Coronary artery (tissue), 2 donors: Measurements from ENCODE around the gene LCA5.

Experiments used
- DNase-seq: peaks from one replicate; pipeline ENCODE4 v3.0.0-alpha.2; 2017; ENCODE audit warnings: low spot score
- H3K27ac ChIP-seq, 2 donors: fragments of 200-600 bp; sonication (generic); one replicate each; pipeline ENCODE4 v1.5.1; 2016 to 2019
- H3K4me3 ChIP-seq: fragments of 200-600 bp; sonication (generic); 2 replicates; pipeline ENCODE4 v1.5.1; 2016; ENCODE audit warnings: mild to moderate bottlenecking, moderate library complexity
- TF ChIP-seq, protein P1 (sequence below): fragments of 200-600 bp; sonication (generic); IDR thresholded peaks from one replicate; pipeline ENCODE4 v1.5.1; 2019; ENCODE audit warnings: antibody characterized with exemption

The LCA5 gene

DNA sequence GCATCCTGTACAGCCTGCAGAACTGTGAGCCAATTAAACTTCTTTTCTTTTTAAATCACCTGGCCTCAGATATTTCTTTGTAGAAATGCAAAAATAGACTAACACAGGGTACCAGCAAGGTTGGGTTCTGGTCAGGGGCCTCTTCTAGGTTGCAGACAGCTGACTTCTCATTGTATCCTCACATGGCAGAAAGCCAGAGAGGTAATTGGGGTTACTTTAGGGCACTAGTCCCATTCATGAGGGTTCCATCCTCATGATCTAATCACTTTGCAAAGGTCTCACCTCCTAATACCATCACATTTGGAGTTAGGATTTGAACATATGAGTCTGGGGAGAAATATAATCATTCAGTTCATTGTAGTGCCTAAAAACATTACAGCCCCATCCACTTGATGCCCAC lies 101.5 kb downstream of the LCA5 start:
- TF ChIP-seq, protein P1, sequence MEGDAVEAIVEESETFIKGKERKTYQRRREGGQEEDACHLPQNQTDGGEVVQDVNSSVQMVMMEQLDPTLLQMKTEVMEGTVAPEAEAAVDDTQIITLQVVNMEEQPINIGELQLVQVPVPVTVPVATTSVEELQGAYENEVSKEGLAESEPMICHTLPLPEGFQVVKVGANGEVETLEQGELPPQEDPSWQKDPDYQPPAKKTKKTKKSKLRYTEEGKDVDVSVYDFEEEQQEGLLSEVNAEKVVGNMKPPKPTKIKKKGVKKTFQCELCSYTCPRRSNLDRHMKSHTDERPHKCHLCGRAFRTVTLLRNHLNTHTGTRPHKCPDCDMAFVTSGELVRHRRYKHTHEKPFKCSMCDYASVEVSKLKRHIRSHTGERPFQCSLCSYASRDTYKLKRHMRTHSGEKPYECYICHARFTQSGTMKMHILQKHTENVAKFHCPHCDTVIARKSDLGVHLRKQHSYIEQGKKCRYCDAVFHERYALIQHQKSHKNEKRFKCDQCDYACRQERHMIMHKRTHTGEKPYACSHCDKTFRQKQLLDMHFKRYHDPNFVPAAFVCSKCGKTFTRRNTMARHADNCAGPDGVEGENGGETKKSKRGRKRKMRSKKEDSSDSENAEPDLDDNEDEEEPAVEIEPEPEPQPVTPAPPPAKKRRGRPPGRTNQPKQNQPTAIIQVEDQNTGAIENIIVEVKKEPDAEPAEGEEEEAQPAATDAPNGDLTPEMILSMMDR = no peak
- no peak overlapping the region for H3K27ac ChIP-seq
- no peak overlapping the region for H3K4me3 ChIP-seq
- no peak for DNase-seq
